ENCODE data around the gene RECK. TPM values are rescaled to one million over a fixed set of nuclear protein-coding genes. Genes with fewer than 3 reads are reported as not detected.
"Not testable (repeated sequence)": the region's sequence is repeated elsewhere in the genome, so short reads cannot be mapped to it uniquely, and the experiment has no call there.

RECK gene
- total RNA-seq, 4 donors from 2014 or later = 2.1 to 9.7 (median 3.7) TPM

GRCh38 chr9:36126016-36126730 is 89.5 kb downstream of the RECK start:
- DNase-seq (ENCODE audit: low spot score in 2 of 2) = peak in 1 of 2 donors; percentile 68
- intact Hi-C loops (cut with DNase I; ENCODE audit: low total_unique reads) = no loop called here
- 64 to 71% methylated on average over 7 of the region's 7 CpGs for WGBS, 2 donors
- TF ChIP-seq, protein P1, sequence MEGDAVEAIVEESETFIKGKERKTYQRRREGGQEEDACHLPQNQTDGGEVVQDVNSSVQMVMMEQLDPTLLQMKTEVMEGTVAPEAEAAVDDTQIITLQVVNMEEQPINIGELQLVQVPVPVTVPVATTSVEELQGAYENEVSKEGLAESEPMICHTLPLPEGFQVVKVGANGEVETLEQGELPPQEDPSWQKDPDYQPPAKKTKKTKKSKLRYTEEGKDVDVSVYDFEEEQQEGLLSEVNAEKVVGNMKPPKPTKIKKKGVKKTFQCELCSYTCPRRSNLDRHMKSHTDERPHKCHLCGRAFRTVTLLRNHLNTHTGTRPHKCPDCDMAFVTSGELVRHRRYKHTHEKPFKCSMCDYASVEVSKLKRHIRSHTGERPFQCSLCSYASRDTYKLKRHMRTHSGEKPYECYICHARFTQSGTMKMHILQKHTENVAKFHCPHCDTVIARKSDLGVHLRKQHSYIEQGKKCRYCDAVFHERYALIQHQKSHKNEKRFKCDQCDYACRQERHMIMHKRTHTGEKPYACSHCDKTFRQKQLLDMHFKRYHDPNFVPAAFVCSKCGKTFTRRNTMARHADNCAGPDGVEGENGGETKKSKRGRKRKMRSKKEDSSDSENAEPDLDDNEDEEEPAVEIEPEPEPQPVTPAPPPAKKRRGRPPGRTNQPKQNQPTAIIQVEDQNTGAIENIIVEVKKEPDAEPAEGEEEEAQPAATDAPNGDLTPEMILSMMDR (IDR thresholded peaks at IDR 0.05) = no peak
- no peak for TF ChIP-seq POLR2A (IDR thresholded peaks at IDR 0.05)
- H3K4me3 ChIP-seq (ENCODE audit: low read depth, poor library complexity, severe bottlenecking) = no peak overlapping the region

DNA sequence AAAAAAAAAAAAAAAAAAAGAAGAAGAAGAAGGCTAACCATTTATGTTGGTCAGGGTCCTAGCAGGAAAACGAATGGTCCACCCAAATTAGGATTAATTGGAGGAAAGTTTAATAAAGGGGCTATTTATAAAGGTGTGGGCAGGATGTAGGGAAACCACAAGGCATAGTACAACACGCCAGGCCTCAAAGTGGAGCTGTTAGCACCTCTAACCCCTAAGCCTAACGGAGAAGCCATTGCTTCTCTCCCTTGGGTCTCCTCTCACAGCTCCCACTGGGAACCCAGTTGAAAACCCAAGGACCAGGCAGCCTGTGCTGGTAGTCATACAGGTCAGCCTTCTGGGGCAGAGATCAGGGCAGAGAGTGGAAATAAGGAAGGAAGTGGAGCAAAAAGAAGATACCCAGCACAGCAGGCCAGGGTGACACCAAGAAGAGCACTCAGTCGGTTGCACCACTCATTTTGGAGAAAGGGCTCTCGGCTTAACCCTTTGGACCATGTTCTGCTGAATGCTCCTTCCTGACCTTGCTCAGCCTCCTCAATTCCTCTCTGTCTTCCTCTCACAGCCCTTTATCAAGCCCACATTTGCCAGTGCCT is 91.0 kb downstream of the RECK start:
- 72 to 79% methylated on average over 5 of the region's 5 CpGs for WGBS, 2 donors
- TF ChIP-seq POLR2A (IDR thresholded peaks at IDR 0.05) = no peak
- TF ChIP-seq, protein P1 (IDR thresholded peaks at IDR 0.05) = no peak

GRCh38 chr9:36128349-36128748 is 91.6 kb downstream of the RECK start:
- DNase-seq (ENCODE audit: low spot score in 2 of 2) = peak in 1 of 2 donors; percentile 80
- TF ChIP-seq POLR2A (IDR thresholded peaks at IDR 0.05) = no peak
- TF ChIP-seq, protein P1 (IDR thresholded peaks at IDR 0.05) = no peak
- intact Hi-C loops (cut with DNase I; ENCODE audit: low total_unique reads) = no loop called here
- no peak overlapping the region for H3K4me3 ChIP-seq (ENCODE audit: low read depth, poor library complexity, severe bottlenecking)
- WGBS, 2 donors = 60 to 69% methylated on average over 8 of the region's 8 CpGs

More for the DNA sequence above, 91.0 kb downstream of the RECK start:
- DNase-seq (ENCODE audit: low spot score in 2 of 2) = no peak
- H3K4me3 ChIP-seq (ENCODE audit: low read depth, poor library complexity, severe bottlenecking) = no peak overlapping the region
- intact Hi-C loops (cut with DNase I; ENCODE audit: low total_unique reads) = no loop called here

- H3K4me3 ChIP-seq (ENCODE audit: low read depth, poor library complexity, severe bottlenecking) = no peak overlapping the region
- TF ChIP-seq, protein P1 (IDR thresholded peaks at IDR 0.05) = no peak
- TF ChIP-seq POLR2A (IDR thresholded peaks at IDR 0.05) = no peak
- DNase-seq (ENCODE audit: low spot score in 2 of 2) = no peak
- intact Hi-C loops (cut with DNase I; ENCODE audit: low total_unique reads) = no loop called here
- 88 to 90% methylated on average over 12 of the region's 12 CpGs for WGBS, 2 donors
Measured at GRCh38 chr9:36129139-36129538, 92.4 kb downstream of the RECK start.

DNA sequence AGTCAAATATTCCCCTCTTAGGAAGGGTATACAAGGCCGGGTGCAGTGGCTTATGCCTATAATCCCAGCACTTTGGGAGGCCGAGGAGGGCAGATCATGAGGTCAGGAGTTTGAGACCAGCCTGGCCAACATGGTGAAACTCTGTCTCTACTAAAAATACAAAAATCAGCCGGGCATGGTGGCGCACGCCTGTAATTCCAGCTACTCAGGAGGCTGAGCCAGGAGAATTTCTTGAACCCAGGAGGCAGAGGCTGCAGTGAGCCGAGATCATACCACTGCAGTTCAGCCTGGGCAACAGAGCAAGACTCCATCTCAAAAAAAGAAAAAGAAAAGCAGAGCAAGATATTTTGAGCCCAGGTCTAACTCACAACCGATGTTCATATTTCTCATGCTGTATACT is 95.0 kb downstream of the RECK start:
- DNase-seq (ENCODE audit: low spot score in 2 of 2) = peak in 1 of 2 donors; percentile 64
- intact Hi-C loops (cut with DNase I; ENCODE audit: low total_unique reads); H3K4me3 ChIP-seq (ENCODE audit: low read depth, poor library complexity, severe bottlenecking): not testable (repeated sequence)
- 87 to 90% methylated on average over 7 of the region's 7 CpGs for WGBS, 2 donors

DNA sequence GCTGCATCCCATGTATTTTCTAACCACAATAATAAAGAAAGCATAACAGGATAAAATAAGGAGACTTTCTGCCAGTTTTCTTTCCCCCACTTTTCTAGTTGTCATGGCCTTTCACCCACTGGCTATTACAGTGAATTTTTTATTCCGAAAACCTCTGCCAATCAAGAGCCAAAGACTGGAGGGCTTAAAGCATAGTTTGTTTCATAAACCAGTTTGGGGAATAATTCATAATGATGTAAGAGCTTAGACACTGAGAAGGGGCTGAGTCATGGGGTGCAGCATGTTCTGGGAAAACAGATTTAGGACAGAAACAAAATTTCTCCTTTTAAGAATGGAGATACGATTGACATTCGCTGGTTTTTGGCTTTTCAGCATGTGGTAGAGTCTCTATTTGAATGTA is 95.4 kb downstream of the RECK start:
- intact Hi-C loops (cut with DNase I; ENCODE audit: low total_unique reads) = no loop called here
- DNase-seq (ENCODE audit: low spot score in 2 of 2) = no peak
- WGBS, 2 donors = 53 to 60% methylated on average over 3 of the region's 3 CpGs
- TF ChIP-seq, protein P1 (IDR thresholded peaks at IDR 0.05) = no peak
- no peak for TF ChIP-seq POLR2A (IDR thresholded peaks at IDR 0.05)
- H3K4me3 ChIP-seq (ENCODE audit: low read depth, poor library complexity, severe bottlenecking) = no peak overlapping the region

Data from lower leg skin (tissue), 4 donors.